WTC11 (cell line): ENCODE measurements around the gene INPP5K. TPM values are rescaled to one million over a fixed set of nuclear protein-coding genes. Genes with fewer than 3 reads are reported as not detected.

Source experiments
- ATAC-seq: fragments of 200-7000 bp; cut with Tn5 transposase; 2 replicates; pipeline ENCODE4 v1.10.0; 2021; ENCODE audit warnings: mild to moderate bottlenecking, moderate library complexity
- CTCF ChIA-PET: fragments of 300-600 bp; sonication (Branson Sonifier 250); formaldehyde crosslinking; loops from one replicate; lab custom pipeline; 2021; ENCODE audit warnings: antibody characterized with exemption; lab: Charles Lee
- POLR2A ChIA-PET: fragments of 350-600 bp; sonication (Branson Sonifier 250); formaldehyde crosslinking; loops from one replicate; lab custom pipeline; 2021; ENCODE audit warnings: antibody characterized with exemption; lab: Charles Lee
- DNase-seq: peaks from one replicate; pipeline ENCODE4 v3.0.0; 2021; ENCODE audit warnings: low spot score
- H3K27ac Mint-ChIP-seq: 2 replicates; pipeline ENCODE4 v1.8.0; 2021; ENCODE audit warnings: mixed read lengths
- H3K27me3 Mint-ChIP-seq: 2 replicates; pipeline ENCODE4 v1.8.0; 2021; ENCODE audit warnings: low read depth, mild to moderate bottlenecking, moderate library complexity, mixed read lengths
- H3K36me3 Mint-ChIP-seq: 2 replicates; pipeline ENCODE4 v1.8.0; 2021; ENCODE audit warnings: mixed read lengths
- H3K4me1 Mint-ChIP-seq: 2 replicates; pipeline ENCODE4 v1.8.0; 2022; ENCODE audit warnings: mixed read lengths
- H3K4me3 Mint-ChIP-seq: 2 replicates; pipeline ENCODE4 v1.8.0; 2021; ENCODE audit warnings: mild to moderate bottlenecking, moderate library complexity, mixed read lengths
- H3K9me3 Mint-ChIP-seq: 2 replicates; pipeline ENCODE4 v1.8.0; 2021; ENCODE audit warnings: mixed read lengths
- ATF1 ChIP-seq: sonication (generic); formaldehyde crosslinking; IDR thresholded peaks from 2 replicates; pipeline ENCODE4 v1.8.1; 2023; ENCODE audit warnings: mild to moderate bottlenecking, moderate library complexity, missing genetic modification reagents
- FOXP1 ChIP-seq: sonication (generic); formaldehyde crosslinking; IDR thresholded peaks from 2 replicates; pipeline ENCODE4 v1.8.0; 2022; ENCODE audit warnings: missing genetic modification reagents, mild to moderate bottlenecking, moderate library complexity, borderline replicate concordance
- GABPB1 ChIP-seq: sonication (generic); formaldehyde crosslinking; IDR thresholded peaks from 2 replicates; pipeline ENCODE4 v1.8.1; 2023; ENCODE audit warnings: mild to moderate bottlenecking, missing genetic modification reagents
- GRHL2 ChIP-seq: fragments of 250-450 bp; sonication (Bioruptor Pico); IDR thresholded peaks from 2 replicates; pipeline ENCODE4 v1.8.0; 2022; ENCODE audit warnings: mild to moderate bottlenecking, moderate library complexity; ENCODE audit not compliant: insufficient replicate concordance, severe bottlenecking
- RORB ChIP-seq: fragments of 250-450 bp; sonication (Bioruptor Pico); IDR thresholded peaks from 2 replicates; pipeline ENCODE4 v1.9.0; 2021; ENCODE audit warnings: mild to moderate bottlenecking
- SOX15 ChIP-seq: fragments of 250-450 bp; sonication (Bioruptor Pico); IDR thresholded peaks from 2 replicates; pipeline ENCODE4 v1.9.0; 2021; ENCODE audit warnings: mild to moderate bottlenecking
- ZNF232 ChIP-seq: sonication (generic); formaldehyde crosslinking; IDR thresholded peaks from 2 replicates; pipeline ENCODE4 v1.8.0; 2022; ENCODE audit warnings: mild to moderate bottlenecking, missing genetic modification reagents
- total RNA-seq: library from RNA; stranded (reverse); gene quantifications from 3 replicates; pipeline ENCODE4 v1.2.3, GENCODE V29; 2021
- TF ChIP-seq, protein P1 (sequence below): fragments of 250-450 bp; sonication (Bioruptor Pico); IDR thresholded peaks from 2 replicates; pipeline ENCODE4 v1.9.0; 2021; ENCODE audit warnings: mild to moderate bottlenecking
- TF ChIP-seq, protein P2 (sequence below): sonication (generic); formaldehyde crosslinking; IDR thresholded peaks from 2 replicates; pipeline ENCODE4 v1.8.0; 2022; ENCODE audit warnings: mild to moderate bottlenecking, missing genetic modification reagents
- TF ChIP-seq, protein P3 (sequence below): sonication (generic); formaldehyde crosslinking; IDR thresholded peaks from 2 replicates; pipeline ENCODE4 v1.8.1; 2023; ENCODE audit warnings: mild to moderate bottlenecking, missing genetic modification reagents
- TF ChIP-seq, protein P4 (sequence below): sonication (generic); formaldehyde crosslinking; conservative IDR thresholded peaks from 2 replicates; pipeline ENCODE4 v1.8.1; 2023; ENCODE audit warnings: mild to moderate bottlenecking, low read depth, missing genetic modification reagents, moderate library complexity
- TF ChIP-seq, protein P5 (sequence below): sonication (generic); formaldehyde crosslinking; IDR thresholded peaks from 2 replicates; pipeline ENCODE4 v1.8.1; 2023; ENCODE audit warnings: mild to moderate bottlenecking, missing genetic modification reagents, moderate library complexity
- TF ChIP-seq, protein P6 (sequence below): sonication (generic); formaldehyde crosslinking; conservative IDR thresholded peaks from 2 replicates; pipeline ENCODE4 v1.8.1; 2022; ENCODE audit warnings: mild to moderate bottlenecking, missing genetic modification reagents
- TF ChIP-seq, protein P7 (sequence below): fragments of 250-450 bp; sonication (Bioruptor Pico); conservative IDR thresholded peaks from 2 replicates; pipeline ENCODE4 v1.9.0; 2021; ENCODE audit warnings: mild to moderate bottlenecking
- TF ChIP-seq, protein P8 (sequence below): fragments of 250-450 bp; sonication (Bioruptor Pico); IDR thresholded peaks from 2 replicates; pipeline ENCODE4 v2.1.2; 2022; ENCODE audit warnings: mild to moderate bottlenecking, moderate library complexity

Gene INPP5K
- total RNA-seq, 1 experiment from 2014 or later = 26.8 TPM

DNA sequence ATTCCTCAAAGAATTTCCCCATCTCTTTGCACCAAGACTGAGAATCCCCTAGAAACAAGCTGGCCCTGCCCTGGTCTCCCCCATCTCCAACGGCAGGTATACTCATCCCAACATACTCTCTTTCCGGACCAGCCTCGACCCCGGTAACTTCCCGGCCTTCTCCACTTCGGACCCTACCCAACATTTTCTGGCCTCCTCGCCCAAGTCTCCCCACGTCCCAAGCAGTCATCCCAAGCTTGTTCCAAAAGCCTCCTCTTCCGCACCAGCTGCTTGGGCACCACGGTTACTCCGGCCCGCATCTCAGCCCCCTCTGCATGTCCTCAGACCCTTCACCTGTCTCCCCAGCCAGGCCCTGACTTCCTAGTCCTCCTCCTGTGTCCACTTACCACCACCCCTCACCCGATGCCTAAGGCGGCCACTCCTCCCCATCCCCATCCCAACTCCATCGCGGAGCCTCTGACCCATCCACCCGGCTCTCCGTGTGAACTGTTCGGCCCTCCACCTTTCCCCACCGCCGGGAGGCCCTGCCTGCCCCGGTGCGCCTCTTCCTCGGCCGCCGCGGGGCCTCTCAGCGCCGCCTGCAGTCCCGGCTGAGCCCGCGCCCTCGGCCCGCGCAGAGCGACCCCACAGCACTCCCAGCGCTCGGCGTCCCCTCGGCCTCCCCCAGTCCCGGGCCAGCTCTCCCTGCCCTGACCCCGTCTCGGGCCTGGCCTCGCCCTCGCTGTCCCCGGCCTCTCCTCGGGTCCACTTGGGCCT is 45.2 kb upstream of the INPP5K start (continued):
- TF ChIP-seq, protein P1, sequence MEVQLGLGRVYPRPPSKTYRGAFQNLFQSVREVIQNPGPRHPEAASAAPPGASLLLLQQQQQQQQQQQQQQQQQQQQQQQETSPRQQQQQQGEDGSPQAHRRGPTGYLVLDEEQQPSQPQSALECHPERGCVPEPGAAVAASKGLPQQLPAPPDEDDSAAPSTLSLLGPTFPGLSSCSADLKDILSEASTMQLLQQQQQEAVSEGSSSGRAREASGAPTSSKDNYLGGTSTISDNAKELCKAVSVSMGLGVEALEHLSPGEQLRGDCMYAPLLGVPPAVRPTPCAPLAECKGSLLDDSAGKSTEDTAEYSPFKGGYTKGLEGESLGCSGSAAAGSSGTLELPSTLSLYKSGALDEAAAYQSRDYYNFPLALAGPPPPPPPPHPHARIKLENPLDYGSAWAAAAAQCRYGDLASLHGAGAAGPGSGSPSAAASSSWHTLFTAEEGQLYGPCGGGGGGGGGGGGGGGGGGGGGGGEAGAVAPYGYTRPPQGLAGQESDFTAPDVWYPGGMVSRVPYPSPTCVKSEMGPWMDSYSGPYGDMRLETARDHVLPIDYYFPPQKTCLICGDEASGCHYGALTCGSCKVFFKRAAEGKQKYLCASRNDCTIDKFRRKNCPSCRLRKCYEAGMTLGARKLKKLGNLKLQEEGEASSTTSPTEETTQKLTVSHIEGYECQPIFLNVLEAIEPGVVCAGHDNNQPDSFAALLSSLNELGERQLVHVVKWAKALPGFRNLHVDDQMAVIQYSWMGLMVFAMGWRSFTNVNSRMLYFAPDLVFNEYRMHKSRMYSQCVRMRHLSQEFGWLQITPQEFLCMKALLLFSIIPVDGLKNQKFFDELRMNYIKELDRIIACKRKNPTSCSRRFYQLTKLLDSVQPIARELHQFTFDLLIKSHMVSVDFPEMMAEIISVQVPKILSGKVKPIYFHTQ (CRISPR knock-in tag) = no peak
- TF ChIP-seq, protein P2, sequence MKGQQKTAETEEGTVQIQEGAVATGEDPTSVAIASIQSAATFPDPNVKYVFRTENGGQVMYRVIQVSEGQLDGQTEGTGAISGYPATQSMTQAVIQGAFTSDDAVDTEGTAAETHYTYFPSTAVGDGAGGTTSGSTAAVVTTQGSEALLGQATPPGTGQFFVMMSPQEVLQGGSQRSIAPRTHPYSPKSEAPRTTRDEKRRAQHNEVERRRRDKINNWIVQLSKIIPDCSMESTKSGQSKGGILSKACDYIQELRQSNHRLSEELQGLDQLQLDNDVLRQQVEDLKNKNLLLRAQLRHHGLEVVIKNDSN (CRISPR knock-in tag) = no peak
- no peak for TF ChIP-seq GRHL2 (CRISPR knock-in tag)

DNA sequence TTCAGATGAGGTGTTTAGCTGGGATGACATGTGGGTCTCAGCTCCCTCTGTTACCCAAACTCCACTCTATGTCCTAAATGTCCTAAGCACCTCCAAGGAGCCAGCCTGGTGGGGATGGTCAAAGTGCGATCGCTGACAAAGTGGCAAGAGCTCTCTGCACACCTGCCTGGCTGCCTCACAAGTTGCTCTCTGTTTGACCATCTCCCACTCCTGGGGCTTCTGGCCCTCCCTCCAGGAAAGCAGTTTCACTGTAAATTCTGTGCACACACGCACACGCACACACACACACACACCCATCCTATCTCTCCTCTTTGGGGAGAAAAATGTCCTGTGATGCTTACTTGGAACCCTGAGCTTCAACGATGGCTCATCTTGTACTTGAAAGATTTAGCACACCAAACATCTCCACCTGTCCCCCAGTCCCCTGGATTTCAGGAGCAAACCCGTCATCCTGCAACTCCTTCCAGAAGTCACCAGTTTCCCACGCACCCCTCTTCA is 44.5 kb upstream of the INPP5K start:
- Mint-ChIP-seq H3K4me1 (peaks cover 31% of the 10 kb centered on the region), H3K4me3 (peak overlapping the region; percentile 84), H3K27me3 (peaks cover 10% of the 10 kb centered on the region), H3K36me3 (no peaks in the 10 kb centered on the region; the same call in 1 of the 2 replicates), H3K9me3 (no peaks in the 10 kb centered on the region), H3K27ac (0 out of 2 replicates have a peak overlapping the region, but pooled peaks have one; percentile 20)
- no peak for DNase-seq
- CTCF ChIA-PET = interaction anchor here (1.3 to 2.6 kb wide), 3 partner anchors 13 to 88 kb away, joined by 4 to 23 read pairs (median 6); partner anchors contain the start of gene RILP
- POLR2A ChIA-PET = interaction anchor here (1.1 kb wide), 1 partner anchor 45 kb away, joined by 4 read pairs; the partner anchor contains the start of gene INPP5K
- ATAC-seq = no peak
- TF ChIP-seq, protein P3, sequence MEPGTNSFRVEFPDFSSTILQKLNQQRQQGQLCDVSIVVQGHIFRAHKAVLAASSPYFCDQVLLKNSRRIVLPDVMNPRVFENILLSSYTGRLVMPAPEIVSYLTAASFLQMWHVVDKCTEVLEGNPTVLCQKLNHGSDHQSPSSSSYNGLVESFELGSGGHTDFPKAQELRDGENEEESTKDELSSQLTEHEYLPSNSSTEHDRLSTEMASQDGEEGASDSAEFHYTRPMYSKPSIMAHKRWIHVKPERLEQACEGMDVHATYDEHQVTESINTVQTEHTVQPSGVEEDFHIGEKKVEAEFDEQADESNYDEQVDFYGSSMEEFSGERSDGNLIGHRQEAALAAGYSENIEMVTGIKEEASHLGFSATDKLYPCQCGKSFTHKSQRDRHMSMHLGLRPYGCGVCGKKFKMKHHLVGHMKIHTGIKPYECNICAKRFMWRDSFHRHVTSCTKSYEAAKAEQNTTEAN (CRISPR knock-in tag) = no peak
- TF ChIP-seq, protein P4, sequence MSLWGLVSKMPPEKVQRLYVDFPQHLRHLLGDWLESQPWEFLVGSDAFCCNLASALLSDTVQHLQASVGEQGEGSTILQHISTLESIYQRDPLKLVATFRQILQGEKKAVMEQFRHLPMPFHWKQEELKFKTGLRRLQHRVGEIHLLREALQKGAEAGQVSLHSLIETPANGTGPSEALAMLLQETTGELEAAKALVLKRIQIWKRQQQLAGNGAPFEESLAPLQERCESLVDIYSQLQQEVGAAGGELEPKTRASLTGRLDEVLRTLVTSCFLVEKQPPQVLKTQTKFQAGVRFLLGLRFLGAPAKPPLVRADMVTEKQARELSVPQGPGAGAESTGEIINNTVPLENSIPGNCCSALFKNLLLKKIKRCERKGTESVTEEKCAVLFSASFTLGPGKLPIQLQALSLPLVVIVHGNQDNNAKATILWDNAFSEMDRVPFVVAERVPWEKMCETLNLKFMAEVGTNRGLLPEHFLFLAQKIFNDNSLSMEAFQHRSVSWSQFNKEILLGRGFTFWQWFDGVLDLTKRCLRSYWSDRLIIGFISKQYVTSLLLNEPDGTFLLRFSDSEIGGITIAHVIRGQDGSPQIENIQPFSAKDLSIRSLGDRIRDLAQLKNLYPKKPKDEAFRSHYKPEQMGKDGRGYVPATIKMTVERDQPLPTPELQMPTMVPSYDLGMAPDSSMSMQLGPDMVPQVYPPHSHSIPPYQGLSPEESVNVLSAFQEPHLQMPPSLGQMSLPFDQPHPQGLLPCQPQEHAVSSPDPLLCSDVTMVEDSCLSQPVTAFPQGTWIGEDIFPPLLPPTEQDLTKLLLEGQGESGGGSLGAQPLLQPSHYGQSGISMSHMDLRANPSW (CRISPR knock-in tag) = no peak
- TF ChIP-seq, protein P5, sequence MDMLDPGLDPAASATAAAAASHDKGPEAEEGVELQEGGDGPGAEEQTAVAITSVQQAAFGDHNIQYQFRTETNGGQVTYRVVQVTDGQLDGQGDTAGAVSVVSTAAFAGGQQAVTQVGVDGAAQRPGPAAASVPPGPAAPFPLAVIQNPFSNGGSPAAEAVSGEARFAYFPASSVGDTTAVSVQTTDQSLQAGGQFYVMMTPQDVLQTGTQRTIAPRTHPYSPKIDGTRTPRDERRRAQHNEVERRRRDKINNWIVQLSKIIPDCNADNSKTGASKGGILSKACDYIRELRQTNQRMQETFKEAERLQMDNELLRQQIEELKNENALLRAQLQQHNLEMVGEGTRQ (CRISPR knock-in tag) = no peak
- TF ChIP-seq GABPB1 (no peak), ZNF232 (CRISPR knock-in tag) (no peak), ATF1 (CRISPR knock-in tag) (no peak), SOX15 (CRISPR knock-in tag) (no peak), RORB (CRISPR knock-in tag) (no peak), FOXP1 (no peak)
- TF ChIP-seq, protein P2 (CRISPR knock-in tag) = no peak
- TF ChIP-seq, protein P6, sequence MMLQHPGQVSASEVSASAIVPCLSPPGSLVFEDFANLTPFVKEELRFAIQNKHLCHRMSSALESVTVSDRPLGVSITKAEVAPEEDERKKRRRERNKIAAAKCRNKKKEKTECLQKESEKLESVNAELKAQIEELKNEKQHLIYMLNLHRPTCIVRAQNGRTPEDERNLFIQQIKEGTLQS (CRISPR knock-in tag) = no peak
- TF ChIP-seq, protein P1 (CRISPR knock-in tag) = no peak
- TF ChIP-seq, protein P7, sequence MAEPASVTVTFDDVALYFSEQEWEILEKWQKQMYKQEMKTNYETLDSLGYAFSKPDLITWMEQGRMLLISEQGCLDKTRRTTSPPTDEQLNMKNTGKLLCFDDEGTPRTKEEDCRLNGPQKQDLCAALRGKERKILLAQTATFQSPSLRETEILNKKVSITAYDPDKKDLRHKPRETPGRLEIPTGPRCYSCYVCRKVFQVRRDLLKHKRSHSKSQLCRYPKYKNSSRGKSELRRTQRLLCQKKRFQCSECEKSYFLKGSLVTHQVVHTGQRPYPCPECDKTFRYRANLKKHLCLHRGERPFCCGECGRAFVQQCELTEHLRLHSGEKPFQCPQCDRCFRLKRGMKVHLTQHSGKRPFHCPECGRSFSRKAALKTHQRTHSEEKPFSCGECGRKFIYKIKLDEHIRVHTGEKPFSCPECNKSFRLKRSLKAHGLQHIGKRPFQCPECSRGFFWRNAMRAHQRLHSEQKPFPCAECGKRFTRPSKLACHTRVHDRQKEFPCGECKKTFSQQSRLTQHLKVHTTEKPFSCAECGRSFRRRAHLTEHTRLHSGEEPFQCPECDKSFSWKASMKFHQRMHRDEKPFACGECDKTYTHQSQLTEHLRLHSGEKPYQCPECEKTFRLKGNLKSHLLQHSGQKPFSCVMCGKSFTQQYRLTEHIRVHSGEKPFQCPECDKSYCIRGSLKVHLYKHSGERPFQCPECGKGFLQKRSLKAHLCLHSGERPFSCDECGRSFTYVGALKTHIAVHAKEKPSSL (CRISPR knock-in tag) = no peak
- TF ChIP-seq, protein P8, sequence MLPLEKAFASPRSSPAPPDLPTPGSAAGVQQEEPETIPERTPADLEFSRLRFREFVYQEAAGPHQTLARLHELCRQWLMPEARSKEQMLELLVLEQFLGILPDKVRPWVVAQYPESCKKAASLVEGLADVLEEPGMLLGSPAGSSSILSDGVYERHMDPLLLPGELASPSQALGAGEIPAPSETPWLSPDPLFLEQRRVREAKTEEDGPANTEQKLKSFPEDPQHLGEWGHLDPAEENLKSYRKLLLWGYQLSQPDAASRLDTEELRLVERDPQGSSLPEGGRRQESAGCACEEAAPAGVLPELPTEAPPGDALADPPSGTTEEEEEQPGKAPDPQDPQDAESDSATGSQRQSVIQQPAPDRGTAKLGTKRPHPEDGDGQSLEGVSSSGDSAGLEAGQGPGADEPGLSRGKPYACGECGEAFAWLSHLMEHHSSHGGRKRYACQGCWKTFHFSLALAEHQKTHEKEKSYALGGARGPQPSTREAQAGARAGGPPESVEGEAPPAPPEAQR (CRISPR knock-in tag) = no peak
